UCSD-AML1 (cell line): ENCODE results near the gene FAM53A.
"Not testable (repeated sequence)": the region's sequence is repeated elsewhere in the genome, so short reads cannot be mapped to it uniquely, and the experiment has no call there.

Source experiments
- DNase-seq: peaks from one replicate; lab custom pipeline; 2025; ENCODE audit not compliant: unreplicated experiment; lab: John Stamatoyannopoulos, UW

FAM53A gene

GRCh38 chr4:1608196-1608820, 75.8 kb downstream of the FAM53A start:
- DNase-seq: no peak

GRCh38 chr4:1607436-1608195, 76.5 kb downstream of the FAM53A start:
- DNase-seq: not testable (repeated sequence)

GRCh38 chr4:1604706-1605205, 79.4 kb downstream of the FAM53A start:
- no peak for DNase-seq

GRCh38 chr4:1604181-1604705, 79.9 kb downstream of the FAM53A start:
- no peak for DNase-seq

GRCh38 chr4:1603413-1604135, 80.5 kb downstream of the FAM53A start:
- no peak for DNase-seq

- DNase-seq: no peak
Observed at GRCh38 chr4:1602655-1603412, 81.3 kb downstream of the FAM53A start.

GRCh38 chr4:1601852-1602654, 82.1 kb downstream of the FAM53A start:
- DNase-seq: no peak

- no peak for DNase-seq
Observed at GRCh38 chr4:1601533-1601835, 82.6 kb downstream of the FAM53A start.

GRCh38 chr4:1600811-1601532, 83.1 kb downstream of the FAM53A start:
- DNase-seq: no peak

GRCh38 chr4:1600211-1600780, 83.8 kb downstream of the FAM53A start:
- no peak for DNase-seq

GRCh38 chr4:1599491-1600210, 84.5 kb downstream of the FAM53A start:
- DNase-seq: no peak

- no peak for DNase-seq
Observed at GRCh38 chr4:1599026-1599481, 85.1 kb downstream of the FAM53A start.

- DNase-seq: no peak
Observed at GRCh38 chr4:1598206-1599025, 85.7 kb downstream of the FAM53A start.

GRCh38 chr4:1597021-1597931, 86.8 kb downstream of the FAM53A start:
- no peak for DNase-seq

- no peak for DNase-seq
Observed at GRCh38 chr4:1596393-1596792, 87.7 kb downstream of the FAM53A start.

- DNase-seq: no peak
Observed at GRCh38 chr4:1595789-1596325, 88.3 kb downstream of the FAM53A start.
